Ascending aorta (tissue), 2 donors: Measurements from ENCODE around the gene WIPF3. TPM values are rescaled to one million over a fixed set of nuclear protein-coding genes. Genes with fewer than 3 reads are reported as not detected.

ENCODE experiments used
- DNase-seq, 2 donors: peaks; one replicate each; pipeline ENCODE4 v3.0.0-alpha.2; 2019; ENCODE audit warnings: low spot score in 2 of 2
- H3K27ac ChIP-seq, 2 donors: fragments of 200-600 bp; sonication (generic); one replicate each; pipeline ENCODE4 v1.5.1; 2016 to 2017; ENCODE audit warnings: mild to moderate bottlenecking in 1 of 2
- H3K27me3 ChIP-seq: fragments of 200-600 bp; sonication (generic); one replicate; pipeline ENCODE4 v1.5.1; 2017
- H3K36me3 ChIP-seq, 2 donors: fragments of 200-600 bp; sonication (generic); one replicate each; pipeline ENCODE4 v1.5.1; 2016
- H3K4me1 ChIP-seq, 2 donors: fragments of 200-600 bp; sonication (generic); one replicate each; pipeline ENCODE4 v1.5.1; 2016 to 2017; ENCODE audit warnings: mild to moderate bottlenecking in 1 of 2
- H3K4me3 ChIP-seq, 2 donors: fragments of 200-600 bp; sonication (generic); one replicate each; pipeline ENCODE4 v1.5.1; 2016 to 2017; ENCODE audit warnings: mild to moderate bottlenecking in 1 of 2
- H3K9me3 ChIP-seq, 2 donors: fragments of 200-600 bp; sonication (generic); one replicate each; pipeline ENCODE4 v1.5.1; 2016
- intact Hi-C: fragments of 100-400 bp; cut with DNase I; formaldehyde crosslinking; loops from one replicate; pipeline ENCODE4 v1.15.1; 2023
- total RNA-seq: library from RNA; depleted of rRNA; stranded (reverse); fragments of >200 nt; gene quantifications from one replicate; pipeline ENCODE4 v1.1.0, GENCODE V29; 2016
- TF ChIP-seq, protein P1 (sequence below), 3 experiments: fragments of 200-600 bp in 2 of 3; fragments of 450-650 bp in 1 of 3; sonication (generic) in 2 of 3; IDR thresholded peaks; one replicate each; pipeline ENCODE4 v1.5.1; 2016 to 2019; ENCODE audit warnings: antibody characterized with exemption in 3 of 3, mild to moderate bottlenecking in 1 of 3, moderate library complexity in 1 of 3

WIPF3 gene
- total RNA-seq, 1 donor from 2014 or later, result 4.6 TPM

DNA sequence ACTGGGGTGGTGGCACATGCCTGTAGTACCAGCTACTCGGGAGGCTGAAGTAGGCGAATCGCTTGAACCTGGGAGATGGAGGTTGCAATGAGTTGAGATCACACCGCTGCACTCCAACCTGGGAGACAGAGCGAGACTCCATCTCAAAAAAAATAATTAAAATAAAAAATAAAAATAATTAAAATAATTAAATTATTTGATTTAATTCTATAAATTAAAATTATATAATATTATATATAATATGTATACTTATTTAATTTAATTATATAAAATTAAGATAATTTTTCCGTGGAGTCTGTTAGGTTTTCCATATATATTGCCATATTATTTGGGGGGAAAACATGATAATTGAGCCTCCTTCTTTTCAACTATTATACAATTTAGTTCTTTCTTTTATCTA, 12.0 kb downstream of the WIPF3 start:
- H3K9me3 ChIP-seq, result no peaks in the 10 kb centered on the region
- H3K4me1 ChIP-seq, result no peaks in the 10 kb centered on the region
- no peak overlapping the region for H3K27ac ChIP-seq
- no peak for DNase-seq
- H3K36me3 ChIP-seq, result no peaks in the 10 kb centered on the region
- TF ChIP-seq, protein P1, sequence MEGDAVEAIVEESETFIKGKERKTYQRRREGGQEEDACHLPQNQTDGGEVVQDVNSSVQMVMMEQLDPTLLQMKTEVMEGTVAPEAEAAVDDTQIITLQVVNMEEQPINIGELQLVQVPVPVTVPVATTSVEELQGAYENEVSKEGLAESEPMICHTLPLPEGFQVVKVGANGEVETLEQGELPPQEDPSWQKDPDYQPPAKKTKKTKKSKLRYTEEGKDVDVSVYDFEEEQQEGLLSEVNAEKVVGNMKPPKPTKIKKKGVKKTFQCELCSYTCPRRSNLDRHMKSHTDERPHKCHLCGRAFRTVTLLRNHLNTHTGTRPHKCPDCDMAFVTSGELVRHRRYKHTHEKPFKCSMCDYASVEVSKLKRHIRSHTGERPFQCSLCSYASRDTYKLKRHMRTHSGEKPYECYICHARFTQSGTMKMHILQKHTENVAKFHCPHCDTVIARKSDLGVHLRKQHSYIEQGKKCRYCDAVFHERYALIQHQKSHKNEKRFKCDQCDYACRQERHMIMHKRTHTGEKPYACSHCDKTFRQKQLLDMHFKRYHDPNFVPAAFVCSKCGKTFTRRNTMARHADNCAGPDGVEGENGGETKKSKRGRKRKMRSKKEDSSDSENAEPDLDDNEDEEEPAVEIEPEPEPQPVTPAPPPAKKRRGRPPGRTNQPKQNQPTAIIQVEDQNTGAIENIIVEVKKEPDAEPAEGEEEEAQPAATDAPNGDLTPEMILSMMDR (IDR thresholded peaks at IDR 0.05), result no peak
- H3K27me3 ChIP-seq, result no peaks in the 10 kb centered on the region
- intact Hi-C loops, result no loop called here
- no peak overlapping the region for H3K4me3 ChIP-seq

DNA sequence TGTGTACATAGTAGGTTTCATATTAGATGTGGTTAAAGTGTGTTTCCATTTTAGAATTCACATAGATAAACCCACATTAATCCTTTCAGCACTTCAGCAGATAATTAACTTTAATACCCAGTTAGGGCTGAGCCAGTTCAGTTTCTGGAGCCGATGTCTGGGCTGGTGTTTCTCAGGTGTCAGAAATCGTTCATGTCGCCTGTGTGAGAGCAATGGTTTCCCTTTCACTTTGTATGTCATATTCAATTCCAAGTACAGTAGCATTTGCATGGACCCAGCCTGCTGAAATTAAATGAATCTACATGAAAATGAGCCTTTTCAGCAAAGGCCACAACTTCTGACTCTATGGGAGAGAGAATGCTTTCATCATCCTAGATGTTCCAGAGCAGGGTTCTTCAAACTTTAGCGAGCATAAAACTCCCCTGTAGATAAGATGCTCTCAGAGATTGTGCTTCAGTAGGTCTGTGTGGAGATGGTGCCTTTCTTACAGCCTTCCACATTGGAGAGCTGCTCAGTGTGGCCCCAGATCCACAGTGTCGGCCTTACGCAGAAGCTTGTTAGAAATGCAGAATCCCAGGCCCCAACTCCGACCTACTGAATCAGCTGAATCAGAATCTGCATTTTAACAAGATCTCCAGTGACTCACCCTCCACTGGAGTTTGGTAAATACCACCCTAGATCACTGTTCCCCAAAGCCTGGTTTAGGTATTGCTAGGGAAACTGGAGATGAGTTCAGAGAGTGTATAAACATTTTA, 19.6 kb downstream of the WIPF3 start:
- H3K27ac ChIP-seq, result no peak overlapping the region
- no peaks in the 10 kb centered on the region for H3K27me3 ChIP-seq
- TF ChIP-seq, protein P1 (IDR thresholded peaks at IDR 0.05), result no peak
- no peak for DNase-seq
- H3K36me3 ChIP-seq, result no peaks in the 10 kb centered on the region
- no peaks in the 10 kb centered on the region for H3K9me3 ChIP-seq
- H3K4me3 ChIP-seq, result no peak overlapping the region
- H3K4me1 ChIP-seq, result no peaks in the 10 kb centered on the region
- intact Hi-C loops, result no loop called here

GRCh38 chr7:29826530-29826822, 20.2 kb downstream of the WIPF3 start:
- no peaks in the 10 kb centered on the region for H3K36me3 ChIP-seq
- intact Hi-C loops, result no loop called here

DNA sequence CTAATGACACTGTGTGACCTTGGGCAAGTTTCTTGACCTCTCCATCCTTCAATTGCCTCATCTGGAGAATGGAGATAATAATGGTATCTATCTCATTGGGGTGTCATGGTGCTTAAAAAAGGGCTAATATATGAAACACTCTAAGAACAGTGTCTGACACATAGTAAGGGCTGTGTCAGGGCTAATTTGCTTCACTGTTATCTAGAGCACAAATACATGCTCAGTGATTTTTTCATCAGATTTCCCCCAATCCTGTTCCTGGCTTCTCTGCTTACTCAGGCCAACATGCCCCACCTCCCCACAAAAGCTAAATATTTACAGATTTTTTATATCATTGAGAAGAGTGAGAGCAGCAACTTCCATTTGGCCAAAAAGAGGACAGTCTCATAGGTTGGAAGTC, 20.6 kb downstream of the WIPF3 start:
- Histone ChIP-seq H3K27me3 (no peaks in the 10 kb centered on the region), H3K27ac (no peak overlapping the region), H3K4me3 (no peak overlapping the region), H3K36me3 (no peaks in the 10 kb centered on the region), H3K9me3 (no peaks in the 10 kb centered on the region), H3K4me1 (no peaks in the 10 kb centered on the region)
- intact Hi-C loops, result no loop called here
- TF ChIP-seq, protein P1 (IDR thresholded peaks at IDR 0.05), result no peak
- DNase-seq, result no peak

More at GRCh38 chr7:29826530-29826822, 20.2 kb downstream of the WIPF3 start:
- Histone ChIP-seq H3K27me3 (no peaks in the 10 kb centered on the region), H3K4me1 (no peaks in the 10 kb centered on the region), H3K9me3 (no peaks in the 10 kb centered on the region), H3K27ac (no peak overlapping the region), H3K4me3 (no peak overlapping the region)
- TF ChIP-seq, protein P1 (IDR thresholded peaks at IDR 0.05), result no peak
- DNase-seq, result no peak

GRCh38 chr7:29831705-29832104, 25.4 kb downstream of the WIPF3 start:
- DNase-seq, result no peak
- no peak overlapping the region for H3K27ac ChIP-seq

More at GRCh38 chr7:29831705-29832104, 25.4 kb downstream of the WIPF3 start:
- TF ChIP-seq, protein P1 (IDR thresholded peaks at IDR 0.05), result no peak
- intact Hi-C loops, result no loop called here
- Histone ChIP-seq H3K4me1 (no peaks in the 10 kb centered on the region), H3K9me3 (no peaks in the 10 kb centered on the region), H3K27me3 (no peaks in the 10 kb centered on the region), H3K4me3 (no peak overlapping the region), H3K36me3 (no peaks in the 10 kb centered on the region)
